Measurements from ENCODE around the gene ANKS1B.
"Not testable (repeated sequence)": the region's sequence is repeated elsewhere in the genome, so short reads cannot be mapped to it uniquely, and the experiment has no call there.

ANKS1B gene

DNA sequence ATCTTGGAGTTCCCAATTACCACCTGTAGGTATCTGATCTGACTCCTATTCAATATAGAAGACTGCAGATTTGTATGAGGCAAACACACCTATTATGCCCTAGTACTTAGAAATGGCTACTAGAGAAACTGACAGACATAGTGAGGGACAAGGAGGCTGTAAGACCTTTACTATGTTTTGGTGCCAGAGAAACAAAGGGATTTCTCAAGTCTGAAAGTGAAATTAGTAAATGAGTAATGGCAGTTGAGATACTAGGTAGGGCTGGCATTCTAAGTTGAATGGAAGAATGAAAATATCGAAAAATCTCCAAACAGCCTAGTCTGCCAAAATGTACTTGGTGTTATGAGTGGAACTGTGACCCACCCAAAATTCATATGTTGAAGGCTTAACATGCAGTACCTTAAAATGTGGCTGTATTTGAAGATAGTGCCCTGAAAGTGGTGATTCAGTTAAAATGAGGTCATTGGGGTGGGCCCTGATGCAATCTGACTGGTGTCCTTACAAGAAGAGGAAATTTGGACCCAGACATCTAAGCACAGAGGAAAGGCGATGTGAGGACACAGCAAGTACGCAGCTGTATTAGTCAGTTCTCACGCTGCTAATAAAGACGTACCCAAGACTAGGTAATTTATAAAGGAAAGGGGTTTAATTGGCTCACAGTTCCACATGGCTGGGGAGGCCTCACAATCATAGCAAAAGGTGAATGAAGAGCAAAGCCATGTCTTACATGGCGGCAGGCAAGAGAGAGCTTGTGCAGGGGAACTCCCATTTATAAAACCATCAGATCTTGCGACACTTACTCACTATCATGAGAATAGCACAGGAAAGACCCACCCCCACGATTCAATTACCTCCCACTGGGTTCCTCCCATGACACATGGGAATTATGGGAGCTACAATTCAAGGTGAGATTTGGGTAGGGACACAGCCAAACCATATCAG lies 1212.7 kb downstream of the ANKS1B start:
- Histone ChIP-seq H3K4me1 (ENCODE audit: control insufficient read depth, insufficient read depth, low read length) (peaks cover 4% of the 10 kb centered on the region), H3K4me3 (ENCODE audit: low read length) (no peak overlapping the region), H3K36me3 (ENCODE audit: control insufficient read depth, insufficient read depth, low read length, severe bottlenecking) (no peaks in the 10 kb centered on the region), H3K9me3 (ENCODE audit: control insufficient read depth, low read length) (no peaks in the 10 kb centered on the region), H3K9ac (ENCODE audit: low read length) (no peak overlapping the region), H3K27me3 (replicated peaks; ENCODE audit: control insufficient read depth, insufficient read depth, low read length) (no peaks in the 10 kb centered on the region)
- DNase-seq (ENCODE audit: low read depth), result no peak

GRCh38 chr12:98770230-98770629 lies 1214.5 kb downstream of the ANKS1B start:
- no peak for DNase-seq (ENCODE audit: low read depth)
- Histone ChIP-seq H3K36me3 (ENCODE audit: control insufficient read depth, insufficient read depth, low read length, severe bottlenecking) (no peaks in the 10 kb centered on the region), H3K27me3 (replicated peaks; ENCODE audit: control insufficient read depth, insufficient read depth, low read length) (no peaks in the 10 kb centered on the region), H3K9me3 (ENCODE audit: control insufficient read depth, low read length) (no peaks in the 10 kb centered on the region), H3K9ac (ENCODE audit: low read length) (no peak overlapping the region), H3K4me3 (ENCODE audit: low read length) (no peak overlapping the region), H3K4me1 (ENCODE audit: control insufficient read depth, insufficient read depth, low read length) (peaks cover 4% of the 10 kb centered on the region)

GRCh38 chr12:98769068-98769467 lies 1215.7 kb downstream of the ANKS1B start:
- peaks cover 4% of the 10 kb centered on the region for H3K4me1 ChIP-seq (ENCODE audit: control insufficient read depth, insufficient read depth, low read length)
- H3K9me3 ChIP-seq (ENCODE audit: control insufficient read depth, low read length), result no peaks in the 10 kb centered on the region
- H3K36me3 ChIP-seq (ENCODE audit: control insufficient read depth, insufficient read depth, low read length, severe bottlenecking), result no peaks in the 10 kb centered on the region
- H3K4me3 ChIP-seq (ENCODE audit: low read length), result no peak overlapping the region
- no peak overlapping the region for H3K9ac ChIP-seq (ENCODE audit: low read length)
- no peak for DNase-seq (ENCODE audit: low read depth)
- peaks cover 2% of the 10 kb centered on the region for H3K27me3 ChIP-seq (replicated peaks; ENCODE audit: control insufficient read depth, insufficient read depth, low read length)

- DNase-seq (ENCODE audit: low read depth), result no peak
- Histone ChIP-seq H3K27me3 (replicated peaks; ENCODE audit: control insufficient read depth, insufficient read depth, low read length) (peaks cover 7% of the 10 kb centered on the region), H3K36me3 (ENCODE audit: control insufficient read depth, insufficient read depth, low read length, severe bottlenecking) (no peaks in the 10 kb centered on the region), H3K4me3 (ENCODE audit: low read length) (no peak overlapping the region), H3K9ac (ENCODE audit: low read length) (no peak overlapping the region), H3K9me3 (ENCODE audit: control insufficient read depth, low read length) (no peaks in the 10 kb centered on the region), H3K4me1 (ENCODE audit: control insufficient read depth, insufficient read depth, low read length) (peaks cover 4% of the 10 kb centered on the region)
Measured at GRCh38 chr12:98767248-98767647, 1217.5 kb downstream of the ANKS1B start.

DNA sequence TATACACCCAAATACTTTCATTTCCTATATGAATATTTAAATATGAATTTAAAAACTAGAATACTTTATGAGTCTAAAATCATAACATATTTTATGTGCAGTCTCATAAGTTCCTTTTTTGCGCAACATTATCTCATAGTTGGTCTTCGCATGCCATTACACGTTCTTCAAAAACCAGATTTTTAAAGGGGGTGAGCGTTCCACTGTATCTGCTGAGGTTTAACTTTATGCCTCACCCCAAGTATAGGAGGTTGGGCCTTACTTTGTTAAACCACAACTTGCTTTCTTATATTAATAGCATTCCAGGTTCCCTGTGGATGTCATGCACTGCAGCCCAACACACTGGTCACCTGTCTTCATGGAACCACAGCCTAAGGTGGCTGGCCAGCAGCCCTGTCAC lies 1221.1 kb downstream of the ANKS1B start:
- Histone ChIP-seq H3K27me3 (replicated peaks; ENCODE audit: control insufficient read depth, insufficient read depth, low read length) (peaks cover 9% of the 10 kb centered on the region), H3K4me1 (ENCODE audit: control insufficient read depth, insufficient read depth, low read length) (no peaks in the 10 kb centered on the region), H3K36me3 (ENCODE audit: control insufficient read depth, insufficient read depth, low read length, severe bottlenecking) (no peaks in the 10 kb centered on the region), H3K9ac (ENCODE audit: low read length) (no peak overlapping the region), H3K4me3 (ENCODE audit: low read length) (no peak overlapping the region), H3K9me3 (ENCODE audit: control insufficient read depth, low read length) (no peaks in the 10 kb centered on the region)
- no peak for DNase-seq (ENCODE audit: low read depth)

DNA sequence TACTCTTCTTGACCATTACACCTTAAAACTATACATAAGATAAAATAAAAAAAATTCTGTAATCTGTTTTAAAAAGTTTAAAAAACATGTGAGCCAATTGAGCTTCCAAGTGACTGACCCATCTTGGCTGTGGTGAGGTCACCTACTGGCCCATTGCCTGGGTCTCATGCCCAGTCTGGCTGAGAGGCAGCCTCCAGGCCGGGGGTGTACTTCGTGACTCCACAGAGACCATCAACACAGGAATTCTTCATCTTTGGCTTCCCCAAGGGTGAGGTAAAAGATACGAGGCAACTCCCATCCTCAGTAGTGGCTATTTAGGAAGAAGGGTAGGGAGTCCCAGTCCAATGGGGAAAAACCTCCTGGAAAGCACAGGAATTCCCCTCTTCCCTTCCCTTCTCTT lies 1226.4 kb downstream of the ANKS1B start:
- Histone ChIP-seq H3K36me3 (ENCODE audit: control insufficient read depth, insufficient read depth, low read length, severe bottlenecking) (no peaks in the 10 kb centered on the region), H3K9ac (ENCODE audit: low read length) (no peak overlapping the region), H3K4me3 (ENCODE audit: low read length) (no peak overlapping the region), H3K27me3 (replicated peaks; ENCODE audit: control insufficient read depth, insufficient read depth, low read length) (peaks cover 6% of the 10 kb centered on the region), H3K4me1 (ENCODE audit: control insufficient read depth, insufficient read depth, low read length) (peaks cover 21% of the 10 kb centered on the region), H3K9me3 (ENCODE audit: control insufficient read depth, low read length) (no peaks in the 10 kb centered on the region)
- DNase-seq (ENCODE audit: low read depth), result no peak

DNA sequence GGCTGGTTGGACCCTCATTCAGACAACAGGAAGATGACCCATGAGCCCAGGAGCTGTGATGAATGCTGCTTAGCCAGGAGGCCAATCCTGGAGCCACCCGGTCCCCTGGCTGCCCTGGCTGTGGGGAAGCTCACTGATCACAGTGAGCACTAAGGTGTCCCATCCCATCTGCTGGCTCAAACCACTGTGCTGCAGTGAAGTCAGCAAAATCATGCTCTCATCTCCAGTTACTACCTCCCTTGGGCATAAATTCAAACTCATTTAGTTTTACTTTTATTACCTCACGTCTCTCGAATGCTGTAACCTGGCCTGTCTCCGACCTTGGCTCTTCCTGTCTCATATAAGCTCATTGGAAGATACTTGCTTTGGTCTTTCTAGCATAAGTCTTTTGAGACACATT lies 1227.3 kb downstream of the ANKS1B start:
- Histone ChIP-seq H3K27me3 (replicated peaks; ENCODE audit: control insufficient read depth, insufficient read depth, low read length) (peaks cover 6% of the 10 kb centered on the region), H3K4me1 (ENCODE audit: control insufficient read depth, insufficient read depth, low read length) (peaks cover 21% of the 10 kb centered on the region), H3K4me3 (ENCODE audit: low read length) (no peak overlapping the region), H3K36me3 (ENCODE audit: control insufficient read depth, insufficient read depth, low read length, severe bottlenecking) (no peaks in the 10 kb centered on the region), H3K9me3 (ENCODE audit: control insufficient read depth, low read length) (no peaks in the 10 kb centered on the region), H3K9ac (ENCODE audit: low read length) (no peak overlapping the region)
- no peak for DNase-seq (ENCODE audit: low read depth)

- not testable (repeated sequence) for H3K27me3 ChIP-seq (replicated peaks; ENCODE audit: control insufficient read depth, insufficient read depth, low read length); H3K9me3 ChIP-seq (ENCODE audit: control insufficient read depth, low read length); H3K4me3 ChIP-seq (ENCODE audit: low read length); H3K9ac ChIP-seq (ENCODE audit: low read length); H3K36me3 ChIP-seq (ENCODE audit: control insufficient read depth, insufficient read depth, low read length, severe bottlenecking)
- H3K4me1 ChIP-seq (ENCODE audit: control insufficient read depth, insufficient read depth, low read length), result peaks cover 21% of the 10 kb centered on the region
- DNase-seq (ENCODE audit: low read depth), result peak; percentile 47
Measured at GRCh38 chr12:98755855-98756254, 1228.9 kb downstream of the ANKS1B start.

- no peak overlapping the region for H3K9ac ChIP-seq (ENCODE audit: low read length)
- H3K36me3 ChIP-seq (ENCODE audit: control insufficient read depth, insufficient read depth, low read length, severe bottlenecking), result no peaks in the 10 kb centered on the region
- H3K9me3 ChIP-seq (ENCODE audit: control insufficient read depth, low read length), result no peaks in the 10 kb centered on the region
- peaks cover 21% of the 10 kb centered on the region for H3K4me1 ChIP-seq (ENCODE audit: control insufficient read depth, insufficient read depth, low read length)
- H3K27me3 ChIP-seq (replicated peaks; ENCODE audit: control insufficient read depth, insufficient read depth, low read length), result peaks cover 8% of the 10 kb centered on the region
- peak; percentile 49 for DNase-seq (ENCODE audit: low read depth)
- no peak overlapping the region for H3K4me3 ChIP-seq (ENCODE audit: low read length)
Measured at GRCh38 chr12:98754095-98754494, 1230.6 kb downstream of the ANKS1B start.

- DNase-seq (ENCODE audit: low read depth), result peak; percentile 70
- H3K9me3 ChIP-seq (ENCODE audit: control insufficient read depth, low read length), result no peaks in the 10 kb centered on the region
- peaks cover 8% of the 10 kb centered on the region for H3K27me3 ChIP-seq (replicated peaks; ENCODE audit: control insufficient read depth, insufficient read depth, low read length)
- H3K4me1 ChIP-seq (ENCODE audit: control insufficient read depth, insufficient read depth, low read length), result peaks cover 13% of the 10 kb centered on the region
- H3K36me3 ChIP-seq (ENCODE audit: control insufficient read depth, insufficient read depth, low read length, severe bottlenecking), result no peaks in the 10 kb centered on the region
- H3K9ac ChIP-seq (ENCODE audit: low read length), result no peak overlapping the region
- no peak overlapping the region for H3K4me3 ChIP-seq (ENCODE audit: low read length)
Measured at GRCh38 chr12:98752726-98753125, 1232.0 kb downstream of the ANKS1B start.

- Histone ChIP-seq H3K4me1 (ENCODE audit: control insufficient read depth, insufficient read depth, low read length) (peaks cover 6% of the 10 kb centered on the region), H3K27me3 (replicated peaks; ENCODE audit: control insufficient read depth, insufficient read depth, low read length) (peaks cover 11% of the 10 kb centered on the region)
- DNase-seq (ENCODE audit: low read depth), result no peak
Measured at GRCh38 chr12:98751580-98752115, 1233.1 kb downstream of the ANKS1B start.

More at GRCh38 chr12:98751580-98752115, 1233.1 kb downstream of the ANKS1B start:
- Histone ChIP-seq H3K9me3 (ENCODE audit: control insufficient read depth, low read length) (no peaks in the 10 kb centered on the region), H3K4me3 (ENCODE audit: low read length) (no peak overlapping the region), H3K9ac (ENCODE audit: low read length) (no peak overlapping the region), H3K36me3 (ENCODE audit: control insufficient read depth, insufficient read depth, low read length, severe bottlenecking) (no peaks in the 10 kb centered on the region)
